K562 (cell line): ENCODE data around the gene PCP4L1.

Experiments
- POLR2AphosphoS5 ChIP-seq: IDR thresholded peaks from 2 replicates; pipeline ENCODE4 v1.6.1; 2011; ENCODE audit warnings: mild to moderate bottlenecking, low read depth, low read length, moderate library complexity; ENCODE audit not compliant: control insufficient read depth, insufficient read depth
- TF ChIP-seq, protein P1 (sequence below), 3 experiments: IDR thresholded peaks in 2 of 3; conservative IDR thresholded peaks in 1 of 3; 2 replicates each; pipeline ENCODE4 v1.5.1; 2011 to 2012; ENCODE audit warnings: low read length in 3 of 3, mild to moderate bottlenecking in 3 of 3, control low read depth in 2 of 3, improper control_type of control experiment in 1 of 3, inconsistent platforms in 1 of 3, low read depth in 1 of 3, mixed read lengths in 1 of 3, moderate library complexity in 1 of 3; ENCODE audit not compliant: insufficient read depth in 2 of 3

DNA sequence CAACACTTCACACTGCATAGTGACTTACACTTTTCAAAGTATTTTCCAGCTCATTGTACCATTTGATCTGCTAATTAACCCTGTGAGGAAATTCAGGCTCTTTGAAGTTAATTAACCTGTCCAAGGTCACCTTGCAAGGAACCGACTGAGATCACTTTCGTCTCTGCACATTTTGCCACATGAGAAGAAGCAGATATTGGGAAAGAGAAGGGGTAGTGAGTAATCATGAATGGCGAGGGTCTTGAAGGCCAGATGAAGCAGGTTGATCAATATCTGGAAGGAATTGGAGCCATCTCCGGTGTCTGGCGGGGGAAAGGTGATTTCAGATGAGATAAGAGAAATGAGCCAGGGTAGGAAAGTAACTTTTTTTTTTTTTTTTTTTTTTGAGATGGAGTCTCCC lies 38.5 kb upstream of the PCP4L1 start:
- no peak for TF ChIP-seq POLR2AphosphoS5
- TF ChIP-seq, protein P1, sequence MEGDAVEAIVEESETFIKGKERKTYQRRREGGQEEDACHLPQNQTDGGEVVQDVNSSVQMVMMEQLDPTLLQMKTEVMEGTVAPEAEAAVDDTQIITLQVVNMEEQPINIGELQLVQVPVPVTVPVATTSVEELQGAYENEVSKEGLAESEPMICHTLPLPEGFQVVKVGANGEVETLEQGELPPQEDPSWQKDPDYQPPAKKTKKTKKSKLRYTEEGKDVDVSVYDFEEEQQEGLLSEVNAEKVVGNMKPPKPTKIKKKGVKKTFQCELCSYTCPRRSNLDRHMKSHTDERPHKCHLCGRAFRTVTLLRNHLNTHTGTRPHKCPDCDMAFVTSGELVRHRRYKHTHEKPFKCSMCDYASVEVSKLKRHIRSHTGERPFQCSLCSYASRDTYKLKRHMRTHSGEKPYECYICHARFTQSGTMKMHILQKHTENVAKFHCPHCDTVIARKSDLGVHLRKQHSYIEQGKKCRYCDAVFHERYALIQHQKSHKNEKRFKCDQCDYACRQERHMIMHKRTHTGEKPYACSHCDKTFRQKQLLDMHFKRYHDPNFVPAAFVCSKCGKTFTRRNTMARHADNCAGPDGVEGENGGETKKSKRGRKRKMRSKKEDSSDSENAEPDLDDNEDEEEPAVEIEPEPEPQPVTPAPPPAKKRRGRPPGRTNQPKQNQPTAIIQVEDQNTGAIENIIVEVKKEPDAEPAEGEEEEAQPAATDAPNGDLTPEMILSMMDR (IDR thresholded peaks at IDR 0.05 in 2 of 3, conservative IDR thresholded peaks at IDR 0.05 in 1 of 3; ENCODE audit: insufficient read depth in 2 of 3, low read depth in 1 of 3, low read length in 3 of 3) = no peak
